Activated gamma-delta T cell treated with anti-CD3 and anti-CD28 coated beads, Interleukin-2, amount 50 U/mL, for 16 hours (primary cell): ENCODE data around the gene IQCF2.
"Not testable (repeated sequence)": the region's sequence is repeated elsewhere in the genome, so short reads cannot be mapped to it uniquely, and the experiment has no call there.

ENCODE experiments used
- DNase-seq: peaks from one replicate; pipeline ENCODE4 v3.0.0-alpha.2; 2020; ENCODE audit warnings: low read depth

The IQCF2 gene

DNA sequence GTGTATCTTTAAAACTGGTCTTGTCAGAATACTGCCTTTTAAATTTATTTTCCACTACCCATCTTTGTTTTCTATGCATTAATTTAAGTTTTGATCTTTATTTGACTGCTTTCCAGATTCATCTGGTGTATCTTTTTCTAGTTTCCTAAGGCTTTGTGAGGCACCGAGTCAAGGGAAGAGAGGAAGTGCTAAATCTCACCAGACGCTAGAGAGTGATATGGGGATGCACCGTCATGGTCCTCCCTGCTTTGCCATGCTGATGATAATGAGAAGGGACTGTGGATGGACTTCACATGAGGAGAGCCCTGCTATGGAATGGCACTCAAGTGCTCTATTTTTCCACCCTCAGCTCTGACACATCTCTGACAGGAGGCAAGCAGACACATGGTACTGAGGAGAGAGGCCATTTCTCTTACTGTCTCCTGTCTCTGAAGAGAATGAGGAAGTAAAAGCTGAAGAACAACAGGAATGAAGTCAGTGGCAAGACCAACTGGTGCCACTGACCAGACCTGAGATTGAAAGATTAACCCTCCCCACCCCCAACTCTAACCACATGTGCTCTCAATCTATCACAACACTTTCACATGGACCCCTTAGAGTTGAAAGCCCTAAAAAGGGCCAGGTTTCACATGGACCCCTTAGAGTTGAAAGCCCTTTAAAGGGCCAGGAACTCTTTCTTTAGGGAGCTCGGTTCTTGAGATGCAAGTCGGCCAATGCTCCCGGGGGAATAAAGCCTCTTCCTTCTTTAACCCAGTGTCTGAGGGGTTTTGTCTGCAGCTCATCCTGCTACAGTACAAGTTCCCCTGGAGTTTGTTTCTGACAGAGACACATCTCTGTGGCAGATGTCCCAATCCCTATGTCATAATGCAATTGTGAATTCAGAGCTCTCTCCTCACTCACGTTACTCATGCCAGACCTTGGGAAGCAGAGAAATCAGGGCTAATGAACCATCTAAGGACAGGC is at the start of gene IQCF2:
IQCF2 (plus strand) TSS at position 913 of the 963 bp plus-strand sequence. CDS start 52 bp downstream, outside the sequence.
- DNase-seq: no peak

DNA sequence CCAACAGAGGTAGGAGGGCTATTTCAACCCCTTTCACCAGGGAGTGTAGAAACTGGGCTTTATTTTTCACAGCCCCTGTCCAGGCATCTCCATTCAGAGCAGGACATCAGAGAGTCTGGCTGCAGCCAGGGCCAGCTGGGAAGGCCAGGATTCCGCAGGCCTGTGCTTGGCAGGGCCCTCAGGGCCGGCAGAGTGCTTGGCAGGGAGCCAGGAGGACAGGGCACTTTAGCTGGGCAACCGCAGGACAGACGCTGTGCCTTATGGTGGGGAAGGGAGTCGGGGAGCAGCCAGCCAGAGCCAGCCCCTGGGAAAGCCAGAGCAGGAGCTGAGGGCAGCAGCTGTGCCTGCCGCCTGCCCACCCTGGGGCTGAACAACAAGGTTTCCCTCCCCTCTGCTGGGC is 47.9 kb upstream of the IQCF2 start:
- DNase-seq: no peak

- DNase-seq: no peak
Measured at GRCh38 chr3:51814034-51814433, 47.4 kb upstream of the IQCF2 start.

DNA sequence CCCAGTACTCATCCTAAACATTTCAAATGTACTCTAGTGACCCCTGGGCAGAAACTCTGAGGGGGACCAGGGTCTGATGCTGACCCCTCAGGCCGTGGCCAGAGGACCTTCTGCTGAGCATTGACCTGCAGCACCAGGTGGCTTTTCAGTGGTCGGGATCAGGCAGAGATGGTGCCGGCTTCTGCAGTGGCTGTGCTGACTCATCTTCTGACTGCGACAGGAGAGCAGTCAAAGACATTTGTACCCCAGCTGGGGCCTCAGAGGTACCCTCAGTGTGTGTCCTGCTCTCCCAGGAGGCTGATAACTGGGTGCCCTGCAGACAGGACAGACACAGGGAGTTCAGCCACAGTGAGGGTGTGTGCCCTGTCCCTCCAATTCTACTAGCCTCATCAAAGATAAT is 45.8 kb upstream of the IQCF2 start:
- no peak for DNase-seq

DNA sequence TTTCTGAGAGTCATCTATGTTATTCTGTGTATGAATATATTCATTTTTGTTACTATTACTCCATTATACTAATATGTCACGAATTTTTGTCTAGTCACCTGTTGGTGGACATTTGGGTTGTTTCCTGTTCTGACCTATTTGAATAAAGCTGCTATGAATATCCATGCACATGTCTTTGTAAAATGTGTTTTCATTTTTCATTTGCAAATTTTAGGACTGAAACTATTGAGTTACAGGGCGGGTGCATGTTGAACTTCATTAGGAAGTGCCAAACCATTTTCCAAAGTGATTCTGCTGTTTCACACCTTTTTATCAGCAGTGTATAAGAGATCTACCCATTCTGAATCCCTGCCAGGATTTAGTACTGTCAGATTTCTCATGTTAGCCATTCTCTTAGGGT is 44.7 kb upstream of the IQCF2 start:
- no peak for DNase-seq

DNA sequence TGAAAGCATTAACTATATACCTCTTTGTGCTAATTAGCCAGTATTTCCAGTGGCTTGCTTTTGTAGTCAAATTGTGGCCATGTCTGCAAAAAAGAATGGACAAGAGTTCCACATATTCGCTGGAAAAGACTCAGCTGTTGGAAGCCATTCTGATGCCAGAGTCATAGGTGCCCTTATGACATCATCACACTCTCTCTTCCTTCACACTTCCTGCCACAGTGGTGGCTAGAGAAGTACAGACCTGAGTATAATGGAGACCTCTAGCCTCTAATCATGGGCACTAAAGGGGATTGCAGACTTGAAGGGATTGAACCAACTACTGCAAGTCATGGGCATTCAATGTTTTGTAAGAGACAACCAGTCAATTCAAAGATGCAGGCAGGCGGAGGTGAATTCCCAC is 44.0 kb upstream of the IQCF2 start:
- no peak for DNase-seq

GRCh38 chr3:51819151-51819550 is 42.3 kb upstream of the IQCF2 start:
- DNase-seq: no peak

DNA sequence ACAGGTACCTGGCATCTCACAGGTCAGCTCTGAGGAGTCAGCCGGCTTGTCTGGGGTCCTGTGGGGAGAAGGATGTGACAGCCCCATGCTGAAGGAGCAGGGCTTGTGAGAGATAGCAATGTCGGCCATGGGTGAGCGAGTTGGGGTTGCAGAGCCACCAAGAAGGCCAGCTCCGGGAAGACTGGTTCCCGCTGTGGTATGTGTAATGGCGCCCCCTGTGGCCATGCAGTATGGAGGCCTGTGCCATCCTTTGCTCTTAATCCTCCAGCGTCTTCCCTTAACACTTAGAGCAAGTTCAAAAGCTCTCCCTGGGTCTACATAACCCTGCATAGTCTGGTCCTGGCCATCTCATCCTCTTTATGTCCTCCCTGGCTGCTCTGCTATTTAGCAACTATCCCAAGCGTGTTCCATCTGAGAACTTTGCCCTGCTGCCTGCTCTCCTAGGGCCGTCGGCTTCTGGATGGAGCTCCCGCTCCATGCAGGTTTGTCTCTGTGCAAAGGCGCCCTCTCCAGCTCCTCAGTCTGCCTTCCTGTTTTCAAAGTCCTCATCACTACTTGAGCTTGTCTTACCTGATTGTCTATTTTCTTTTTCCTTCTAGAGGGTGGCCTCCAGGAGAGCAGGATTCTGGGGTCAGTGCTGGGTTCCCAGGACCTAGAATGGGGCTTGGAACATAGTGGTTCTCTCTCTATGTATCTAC is 41.6 kb upstream of the IQCF2 start:
- DNase-seq: no peak

GRCh38 chr3:51828297-51828696 is 33.1 kb upstream of the IQCF2 start:
- no peak for DNase-seq

- DNase-seq: no peak
Measured at GRCh38 chr3:51830345-51830744, 31.1 kb upstream of the IQCF2 start.

GRCh38 chr3:51830836-51831385 is 30.5 kb upstream of the IQCF2 start:
- no peak for DNase-seq

- no peak for DNase-seq
Measured at GRCh38 chr3:51836606-51837005, 24.8 kb upstream of the IQCF2 start.

GRCh38 chr3:51845129-51845528 is 16.3 kb upstream of the IQCF2 start:
- no peak for DNase-seq

- DNase-seq: not testable (repeated sequence)
Measured at GRCh38 chr3:51855411-51855810, 6.0 kb upstream of the IQCF2 start.

DNA sequence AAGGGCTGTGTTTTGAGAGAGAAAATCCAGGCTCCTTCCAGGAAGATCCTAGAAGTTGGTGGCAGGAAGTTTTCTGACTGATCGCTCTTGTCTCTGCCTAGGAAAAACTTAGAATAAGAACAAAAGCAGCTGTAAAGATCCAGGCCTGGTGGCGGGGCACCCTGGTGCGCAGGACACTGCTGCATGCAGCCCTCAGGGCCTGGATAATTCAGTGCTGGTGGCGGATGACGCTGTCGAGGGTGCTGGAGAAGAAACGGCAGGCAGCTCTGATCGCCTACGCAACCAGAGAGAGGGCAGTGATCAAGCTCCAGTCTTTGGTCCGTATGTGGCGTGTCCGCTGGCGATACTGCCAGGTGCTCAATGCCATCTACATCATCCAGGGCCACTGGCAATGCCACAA is 1.5 kb downstream of the IQCF2 start:
- no peak for DNase-seq

DNA sequence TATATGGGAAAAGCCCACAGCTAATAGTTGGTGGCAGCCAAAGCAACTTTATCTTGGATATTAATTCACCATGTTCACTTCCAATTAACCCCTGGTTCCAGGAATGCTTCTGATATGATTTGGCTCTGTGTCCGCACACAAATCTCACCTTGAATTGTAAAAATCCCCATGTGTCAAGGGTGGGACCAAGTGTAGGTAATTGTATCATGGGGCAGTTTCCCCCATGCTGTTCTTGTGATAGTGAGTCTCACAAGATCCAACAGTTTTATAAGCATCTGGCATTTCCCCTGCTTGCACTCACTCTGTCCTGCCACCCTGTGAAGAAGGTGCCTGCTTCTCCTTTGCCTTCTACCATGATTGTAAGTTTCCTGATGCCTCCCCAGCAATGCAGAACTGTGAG is 7.5 kb downstream of the IQCF2 start:
- DNase-seq: not testable (repeated sequence)

- DNase-seq: no peak
Measured at GRCh38 chr3:51869304-51869703, 7.9 kb downstream of the IQCF2 start.

DNA sequence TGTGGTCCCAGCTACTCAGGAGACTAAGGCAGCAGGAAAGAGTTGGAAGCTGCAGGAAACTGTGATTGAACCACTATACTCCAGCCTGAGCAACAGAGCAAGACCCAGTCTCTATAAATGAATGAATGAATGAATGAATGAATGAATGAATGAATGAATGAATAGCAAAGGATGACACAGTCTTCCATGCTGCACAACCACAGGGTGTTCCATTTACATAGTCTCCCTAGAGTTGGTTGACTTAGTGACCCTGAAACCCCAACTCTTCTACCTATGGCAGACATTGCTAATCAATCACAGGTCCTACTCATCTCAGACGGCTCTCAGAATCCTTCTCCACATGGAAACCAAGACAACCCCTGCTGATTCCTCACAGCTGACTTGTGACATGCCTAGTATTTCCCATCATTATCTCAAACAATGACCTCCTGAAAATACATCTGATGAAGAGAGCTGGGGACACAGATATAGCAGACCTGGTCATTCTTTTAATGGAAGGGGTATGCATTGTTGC is 11.9 kb downstream of the IQCF2 start:
- DNase-seq: no peak

DNA sequence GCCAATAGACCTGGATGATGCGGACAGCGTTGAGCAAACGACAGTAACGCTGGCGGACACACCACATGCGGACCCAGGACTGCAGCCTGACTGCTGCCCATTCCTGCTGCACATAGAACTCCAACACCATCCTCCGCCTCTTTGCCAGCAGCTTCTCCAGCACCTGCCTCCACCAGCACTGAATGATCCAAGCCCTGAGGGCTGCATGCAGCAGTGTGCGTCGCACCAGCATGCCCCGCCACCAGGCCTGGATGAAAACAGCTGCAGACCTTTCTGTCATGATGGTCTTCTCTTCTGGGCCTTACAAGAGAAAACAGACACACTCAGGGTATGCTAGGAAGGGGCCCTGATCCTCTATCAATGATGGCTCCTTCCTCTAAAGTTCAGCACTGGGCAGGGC is 12.5 kb downstream of the IQCF2 start:
- DNase-seq: no peak

DNA sequence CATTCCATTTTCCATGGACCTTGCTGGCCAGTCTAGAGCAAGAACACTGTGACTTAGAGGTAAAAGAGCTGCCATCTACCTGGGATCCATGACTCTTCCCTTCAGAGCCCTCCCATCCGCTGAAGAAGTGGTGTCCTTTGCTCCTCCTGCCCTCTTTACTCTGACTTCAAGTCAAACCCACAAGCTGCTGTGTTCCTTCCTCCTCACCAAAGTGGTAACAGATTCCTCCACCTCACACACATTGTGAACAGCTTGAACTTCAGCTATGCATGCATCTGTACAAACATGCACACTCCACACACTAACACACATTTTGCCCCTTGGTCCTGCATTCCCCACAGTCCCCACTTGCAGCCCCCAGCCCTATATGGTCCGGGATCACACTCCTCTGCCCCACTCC is 13.0 kb downstream of the IQCF2 start:
- DNase-seq: no peak

- DNase-seq: no peak
Measured at GRCh38 chr3:51874889-51875288, 13.5 kb downstream of the IQCF2 start.

GRCh38 chr3:51875501-51875900 is 14.1 kb downstream of the IQCF2 start, which contains the start of gene IQCF5:
IQCF5 (minus strand) TSS chr3:51875601; CDS start chr3:51875531, 70 bp downstream.
- no peak for DNase-seq

DNA sequence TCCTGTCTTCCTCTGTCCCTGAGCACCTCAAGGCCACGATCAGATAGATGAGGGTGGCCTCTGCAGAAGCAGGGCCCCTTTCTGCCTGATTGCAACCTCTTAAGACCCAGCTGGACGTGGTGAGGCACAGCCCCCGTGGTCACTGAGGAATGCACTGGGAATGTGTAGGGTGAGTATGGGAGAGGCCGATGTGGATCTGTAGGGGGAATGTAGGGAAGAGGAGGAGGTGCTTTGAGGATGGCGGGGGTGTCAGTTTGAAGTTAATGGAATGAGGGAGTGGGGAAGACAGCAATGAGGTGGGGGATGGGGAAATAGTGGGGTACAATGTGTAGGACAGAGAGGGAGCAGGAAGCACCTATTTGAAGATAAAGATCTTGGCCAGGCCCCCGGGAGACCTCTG is 14.8 kb downstream of the IQCF2 start:
- DNase-seq: no peak
